Measurements from ENCODE around the gene KLHDC4.
"Not testable (repeated sequence)": the region's sequence is repeated elsewhere in the genome, so short reads cannot be mapped to it uniquely, and the experiment has no call there.

Gene KLHDC4

DNA sequence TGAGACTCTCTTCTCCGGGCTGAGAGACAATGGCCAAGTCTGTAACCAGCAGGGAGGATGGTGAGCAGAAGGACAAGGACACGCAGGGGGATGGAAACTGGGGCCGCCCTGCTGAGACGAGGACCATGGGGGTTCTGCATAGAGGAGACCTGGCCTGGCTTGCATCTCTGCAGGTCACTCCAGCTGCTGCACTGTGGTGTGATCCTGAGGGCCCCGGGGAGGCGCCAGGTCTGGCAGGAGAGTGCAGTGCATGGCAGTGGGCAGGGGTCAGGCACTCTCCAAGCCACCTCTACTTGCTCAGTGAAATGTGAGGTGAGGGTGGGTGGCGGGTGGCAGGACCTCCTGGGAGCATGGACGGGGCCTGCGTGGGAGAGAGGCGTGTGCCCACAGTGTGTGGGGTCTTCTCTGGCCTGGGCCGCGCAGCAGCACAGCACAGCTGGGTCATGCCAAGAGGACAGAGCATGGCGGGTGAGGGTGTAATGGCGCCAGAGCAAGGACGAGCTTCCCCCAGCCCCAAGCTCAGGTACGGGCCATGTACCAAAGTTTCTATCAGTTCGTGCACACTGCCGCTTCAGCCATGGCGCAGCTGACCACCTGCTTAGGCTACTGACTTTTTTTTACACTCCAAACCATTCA lies 43.1 kb downstream of the KLHDC4 start:
- in situ Hi-C loops (cut with MboI; ENCODE audit: low sequenced_read_pairs) = no loop called here

GRCh38 chr16:87721622-87722585 lies 43.9 kb downstream of the KLHDC4 start:
- in situ Hi-C loops (cut with MboI; ENCODE audit: low sequenced_read_pairs) = no loop called here

GRCh38 chr16:87720446-87720845 lies 45.3 kb downstream of the KLHDC4 start:
- in situ Hi-C loops (cut with MboI; ENCODE audit: low sequenced_read_pairs) = no loop called here

- in situ Hi-C loops (cut with MboI; ENCODE audit: low sequenced_read_pairs) = not testable (repeated sequence)
Observed at GRCh38 chr16:87718831-87719230, 47.0 kb downstream of the KLHDC4 start.

DNA sequence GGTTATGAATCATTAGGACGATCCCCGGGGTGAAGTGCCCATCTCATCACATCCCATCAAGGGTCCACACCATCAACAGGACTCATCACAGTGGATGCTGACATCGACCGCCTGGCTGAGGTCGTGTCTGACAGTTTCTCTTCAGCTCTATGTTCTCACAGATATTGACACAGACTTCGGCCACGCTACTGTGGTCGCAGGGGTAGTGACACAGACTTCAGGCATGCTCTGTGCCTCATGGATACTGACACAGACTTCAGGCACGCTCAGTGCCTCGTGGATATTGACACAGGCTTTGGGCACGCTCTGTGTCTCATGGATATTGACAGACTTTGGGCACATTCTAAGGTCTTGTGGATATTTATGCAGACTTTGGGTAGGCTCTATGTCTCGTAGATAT lies 50.1 kb downstream of the KLHDC4 start:
- in situ Hi-C loops (cut with MboI; ENCODE audit: low sequenced_read_pairs) = no loop called here

- in situ Hi-C loops (cut with MboI; ENCODE audit: low sequenced_read_pairs) = no loop called here
Observed at GRCh38 chr16:87715231-87715630, 50.6 kb downstream of the KLHDC4 start.

GRCh38 chr16:87713451-87714229 lies 52.1 kb downstream of the KLHDC4 start:
- in situ Hi-C loops (cut with MboI; ENCODE audit: low sequenced_read_pairs) = no loop called here

- in situ Hi-C loops (cut with MboI; ENCODE audit: low sequenced_read_pairs) = no loop called here
Observed at GRCh38 chr16:87712184-87712762, 53.5 kb downstream of the KLHDC4 start.

DNA sequence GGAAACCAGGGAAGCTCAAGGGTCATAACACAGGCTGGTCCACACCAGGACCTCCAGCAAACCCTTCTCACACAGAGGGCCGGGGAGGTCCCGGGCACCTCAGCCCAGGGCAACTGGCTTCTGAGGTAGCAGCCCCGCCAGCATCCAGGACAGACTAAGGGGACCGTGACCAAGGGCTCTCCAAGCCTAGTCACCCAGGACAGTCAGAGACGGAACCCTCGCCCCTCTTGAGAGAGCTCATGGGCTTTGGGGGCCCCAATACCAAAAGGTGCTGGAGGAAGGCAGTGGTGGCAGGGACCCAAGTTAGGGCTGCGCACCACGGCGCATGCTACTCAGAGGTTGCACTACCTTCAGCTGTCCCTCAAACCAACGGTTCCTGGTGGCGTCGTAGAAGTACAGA lies 54.9 kb downstream of the KLHDC4 start:
- in situ Hi-C loops (cut with MboI; ENCODE audit: low sequenced_read_pairs) = no loop called here

GRCh38 chr16:87709677-87710076 lies 56.1 kb downstream of the KLHDC4 start:
- in situ Hi-C loops (cut with MboI; ENCODE audit: low sequenced_read_pairs) = no loop called here

- in situ Hi-C loops (cut with MboI; ENCODE audit: low sequenced_read_pairs) = no loop called here
Observed at GRCh38 chr16:87708881-87709638, 56.7 kb downstream of the KLHDC4 start.

GRCh38 chr16:87707714-87708580 lies 57.8 kb downstream of the KLHDC4 start:
- in situ Hi-C loops (cut with MboI; ENCODE audit: low sequenced_read_pairs) = no loop called here

DNA sequence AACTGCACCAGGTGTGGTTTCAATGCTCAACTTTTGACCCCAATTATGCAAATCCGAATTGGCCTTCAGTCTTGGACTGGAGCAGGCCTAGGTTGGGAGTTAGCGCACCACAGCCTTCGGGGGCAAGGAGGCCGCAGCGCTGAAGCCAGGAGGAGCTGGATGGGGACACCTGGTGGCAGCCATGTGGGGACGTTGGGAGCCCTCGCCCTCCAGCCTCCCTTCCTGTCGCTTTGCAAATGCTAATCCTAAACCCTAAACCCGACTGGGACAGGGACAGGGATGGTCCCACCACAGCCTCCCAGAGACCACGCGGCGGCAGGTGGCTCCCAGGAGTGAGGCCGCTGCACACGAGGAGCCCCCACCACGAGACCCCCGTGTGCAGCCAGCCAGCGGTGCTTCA lies 58.7 kb downstream of the KLHDC4 start:
- in situ Hi-C loops (cut with MboI; ENCODE audit: low sequenced_read_pairs) = no loop called here

GRCh38 chr16:87706278-87707000 lies 59.3 kb downstream of the KLHDC4 start:
- in situ Hi-C loops (cut with MboI; ENCODE audit: low sequenced_read_pairs) = no loop called here

DNA sequence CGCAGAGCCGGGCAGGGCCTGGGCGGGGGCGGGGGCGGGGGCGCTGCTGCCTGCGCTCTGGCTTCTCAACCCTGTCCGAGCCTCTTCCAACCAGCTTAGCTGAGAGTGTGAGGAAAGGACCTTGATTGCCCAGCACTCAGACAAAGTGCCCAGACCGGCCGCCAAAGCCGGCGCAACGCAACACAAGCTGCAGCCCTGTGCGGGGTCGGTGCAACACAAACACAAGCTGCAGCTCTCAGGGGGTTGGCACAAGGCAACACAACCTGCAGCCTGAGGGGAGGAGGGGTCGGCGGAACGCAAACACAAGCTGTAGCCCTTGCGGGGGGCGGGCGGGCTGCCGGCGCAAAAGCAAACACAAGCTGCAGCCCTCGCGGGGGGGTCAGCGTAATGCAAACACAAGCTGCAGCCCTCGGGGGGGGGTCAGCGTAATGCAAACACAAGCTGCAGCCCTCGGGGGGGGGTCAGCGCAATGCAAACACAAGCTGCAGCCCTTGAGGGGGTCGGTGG lies 60.0 kb downstream of the KLHDC4 start:
- in situ Hi-C loops (cut with MboI; ENCODE audit: low sequenced_read_pairs) = no loop called here

DNA sequence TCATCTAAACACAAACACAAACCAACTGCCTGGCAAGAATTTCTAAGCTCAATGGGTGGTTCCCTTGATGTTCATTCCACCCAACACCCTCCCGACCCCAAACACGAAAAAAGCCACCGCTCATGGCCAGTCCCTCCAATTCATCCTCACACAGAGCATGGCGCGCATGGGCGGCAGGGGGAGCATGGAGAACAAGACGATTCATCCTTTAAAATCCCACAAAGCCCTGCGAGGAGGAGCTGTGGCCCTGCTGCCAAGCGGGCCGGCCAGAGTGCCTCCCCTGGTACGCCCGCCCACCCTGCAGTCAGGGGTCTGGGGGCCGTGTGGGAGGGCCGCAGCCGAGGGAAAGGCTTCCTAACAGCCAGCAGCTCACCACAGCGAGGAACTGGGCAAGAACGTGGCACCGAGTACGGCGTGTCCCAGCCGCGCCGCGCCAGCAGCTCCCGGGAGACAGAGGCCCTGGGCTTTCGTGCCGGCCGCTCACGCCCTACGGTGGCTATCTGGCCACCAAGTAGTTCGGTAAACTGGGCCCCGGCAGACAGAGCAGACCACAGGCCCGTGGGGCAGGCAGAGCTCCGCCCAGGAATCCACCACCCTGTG lies 60.9 kb downstream of the KLHDC4 start:
- in situ Hi-C loops (cut with MboI; ENCODE audit: low sequenced_read_pairs) = no loop called here

- in situ Hi-C loops (cut with MboI; ENCODE audit: low sequenced_read_pairs) = no loop called here
Observed at GRCh38 chr16:87703835-87704375, 61.9 kb downstream of the KLHDC4 start.

DNA sequence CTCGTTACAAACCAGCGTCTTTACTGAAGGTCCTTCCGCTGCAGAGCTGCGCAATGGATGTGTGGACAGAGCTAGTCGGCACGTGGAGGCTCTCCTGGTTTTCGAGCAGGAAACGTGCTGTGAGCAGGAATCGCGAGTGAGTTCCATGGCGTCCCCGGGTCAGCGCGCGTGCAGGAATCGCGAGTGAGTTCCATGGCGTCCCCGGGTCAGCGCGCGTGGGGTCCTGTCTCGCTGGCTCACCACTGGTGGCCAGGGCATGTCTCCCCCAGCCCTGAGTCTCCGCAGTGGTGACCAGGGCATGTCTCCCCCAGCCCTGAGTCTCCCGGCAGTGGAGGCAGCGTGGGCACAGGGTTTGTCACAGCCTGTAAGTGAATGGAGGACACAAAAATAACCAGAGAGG lies 62.7 kb downstream of the KLHDC4 start:
- in situ Hi-C loops (cut with MboI; ENCODE audit: low sequenced_read_pairs) = no loop called here

Measured in hTERT RPE-1 (cell line).